WTC11 (cell line): Measurements from ENCODE around the gene MAGEC1.

Experiments
- AFF4 ChIP-seq: sonication (generic); formaldehyde crosslinking; IDR thresholded peaks from 2 replicates; pipeline ENCODE4 v1.8.1; 2023; ENCODE audit warnings: mild to moderate bottlenecking, missing genetic modification reagents, borderline replicate concordance
- CTCF ChIP-seq: fragments of 200-600 bp; IDR thresholded peaks from 2 replicates; pipeline ENCODE4 v1.8.0; 2022; ENCODE audit warnings: antibody characterized with exemption
- FOXP1 ChIP-seq: sonication (generic); formaldehyde crosslinking; IDR thresholded peaks from 2 replicates; pipeline ENCODE4 v1.8.0; 2022; ENCODE audit warnings: missing genetic modification reagents, mild to moderate bottlenecking, moderate library complexity, borderline replicate concordance
- GABPB1 ChIP-seq: sonication (generic); formaldehyde crosslinking; IDR thresholded peaks from 2 replicates; pipeline ENCODE4 v1.8.1; 2023; ENCODE audit warnings: mild to moderate bottlenecking, missing genetic modification reagents
- MAX ChIP-seq: sonication (generic); formaldehyde crosslinking; IDR thresholded peaks from 2 replicates; pipeline ENCODE4 v1.8.0; 2022; ENCODE audit warnings: mild to moderate bottlenecking, missing genetic modification reagents
- MYBL2 ChIP-seq: sonication (generic); formaldehyde crosslinking; IDR thresholded peaks from 2 replicates; pipeline ENCODE4 v1.8.1; 2023; ENCODE audit warnings: mild to moderate bottlenecking, moderate library complexity, missing genetic modification reagents
- STAT6 ChIP-seq: sonication (generic); formaldehyde crosslinking; conservative IDR thresholded peaks from 2 replicates; pipeline ENCODE4 v1.8.1; 2023; ENCODE audit warnings: mild to moderate bottlenecking, low read depth, missing genetic modification reagents, moderate library complexity
- TCF7 ChIP-seq: sonication (generic); formaldehyde crosslinking; IDR thresholded peaks from 2 replicates; pipeline ENCODE4 v1.8.0; 2022; ENCODE audit warnings: mild to moderate bottlenecking, low read depth, missing genetic modification reagents, moderate library complexity
- ZNF396 ChIP-seq: fragments of 250-450 bp; sonication (Bioruptor Pico); IDR thresholded peaks from 2 replicates; pipeline ENCODE4 v1.8.0; 2021; ENCODE audit warnings: mild to moderate bottlenecking, moderate library complexity, borderline replicate concordance

GRCh38 chrX:141857479-141857878 is 46.2 kb upstream of the MAGEC1 start:
- TF ChIP-seq CTCF (no peak), MYBL2 (CRISPR knock-in tag) (no peak), AFF4 (CRISPR knock-in tag) (no peak), ZNF396 (no peak), GABPB1 (CRISPR knock-in tag) (no peak), TCF7 (CRISPR knock-in tag) (no peak), FOXP1 (CRISPR knock-in tag) (no peak), MAX (CRISPR knock-in tag) (no peak), STAT6 (no peak)
